ENCODE measurements around the gene SPTBN1.

The SPTBN1 gene

DNA sequence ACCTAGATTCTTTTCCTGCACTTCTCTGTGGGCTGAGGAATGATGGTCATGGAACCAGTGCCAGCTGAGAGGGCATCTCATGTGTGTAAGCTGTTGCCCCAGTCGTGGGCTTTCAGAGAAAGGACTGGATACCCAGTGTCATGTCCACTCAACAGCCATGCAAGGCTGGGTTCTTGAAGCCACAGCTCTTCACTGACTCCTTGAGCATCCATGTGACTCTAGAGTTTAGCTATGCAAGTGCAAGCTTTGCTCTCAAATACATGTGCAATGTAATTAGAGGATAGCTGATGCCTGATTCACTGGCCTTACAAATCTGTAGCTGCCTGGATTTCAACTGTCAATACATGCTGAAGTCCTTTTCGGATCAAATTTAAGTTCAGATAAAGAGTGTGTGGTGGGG is 220.5 kb downstream of the SPTBN1 start:
- Histone ChIP-seq H3K9me3 (replicated peaks; ENCODE audit: low read length) (no peaks in the 10 kb centered on the region), H3K4me2 (ENCODE audit: low read length) (no peak overlapping the region), H3K36me3 (ENCODE audit: insufficient read depth, low read length) (peaks cover 5% of the 10 kb centered on the region), H3K9ac (ENCODE audit: low read depth, low read length) (no peak overlapping the region), H3K4me3 (ENCODE audit: low read length) (no peak overlapping the region), H3K27me3 (ENCODE audit: control insufficient read depth, insufficient read depth, low read length) (no peaks in the 10 kb centered on the region), H3K4me1 (ENCODE audit: control insufficient read depth, insufficient read depth, low read length) (peaks cover 21% of the 10 kb centered on the region)

DNA sequence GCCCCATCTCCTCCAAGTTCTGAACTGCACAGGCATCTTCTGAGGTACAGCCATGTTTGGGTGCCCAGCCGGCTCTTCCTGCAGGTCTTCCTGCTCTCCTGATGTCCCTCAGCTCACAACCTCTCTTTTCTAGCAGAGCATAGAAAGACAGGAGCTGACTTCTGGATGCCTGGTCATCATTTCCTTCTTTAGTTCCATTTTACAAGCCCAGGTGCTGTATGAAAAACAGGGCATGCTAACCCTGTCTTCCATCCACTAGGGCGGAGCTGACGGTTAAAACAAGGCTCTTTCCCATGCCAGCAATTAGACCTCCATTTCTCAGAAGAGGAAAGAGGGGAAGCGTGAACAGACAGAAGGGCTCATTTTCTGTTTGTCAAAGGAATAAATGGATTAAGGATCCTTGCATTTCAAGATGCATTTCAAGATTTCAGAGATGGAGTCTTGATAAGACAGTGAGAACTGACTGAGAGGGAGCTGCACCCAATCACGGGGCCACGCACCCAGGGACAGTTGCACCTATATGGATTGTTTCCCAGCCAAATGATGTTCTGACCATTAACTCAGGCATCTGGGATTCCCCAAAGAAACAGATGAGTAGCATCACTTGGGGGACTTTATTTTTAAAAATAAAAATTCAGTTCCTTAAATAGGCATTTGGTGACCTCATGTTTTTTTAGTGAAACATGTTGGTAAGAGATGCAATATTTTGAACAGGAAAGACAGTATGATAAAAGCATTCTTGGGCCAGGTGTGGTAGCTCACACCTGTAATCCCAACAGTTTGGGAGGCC is 221.5 kb downstream of the SPTBN1 start:
- H3K9me3 ChIP-seq (replicated peaks; ENCODE audit: low read length), result no peaks in the 10 kb centered on the region
- H3K4me2 ChIP-seq (ENCODE audit: low read length), result no peak overlapping the region
- no peak overlapping the region for H3K9ac ChIP-seq (ENCODE audit: low read depth, low read length)
- H3K27me3 ChIP-seq (ENCODE audit: control insufficient read depth, insufficient read depth, low read length), result no peaks in the 10 kb centered on the region
- no peaks in the 10 kb centered on the region for H3K36me3 ChIP-seq (ENCODE audit: insufficient read depth, low read length)
- no peak overlapping the region for H3K4me3 ChIP-seq (ENCODE audit: low read length)
- H3K4me1 ChIP-seq (ENCODE audit: control insufficient read depth, insufficient read depth, low read length), result peaks cover 21% of the 10 kb centered on the region

DNA sequence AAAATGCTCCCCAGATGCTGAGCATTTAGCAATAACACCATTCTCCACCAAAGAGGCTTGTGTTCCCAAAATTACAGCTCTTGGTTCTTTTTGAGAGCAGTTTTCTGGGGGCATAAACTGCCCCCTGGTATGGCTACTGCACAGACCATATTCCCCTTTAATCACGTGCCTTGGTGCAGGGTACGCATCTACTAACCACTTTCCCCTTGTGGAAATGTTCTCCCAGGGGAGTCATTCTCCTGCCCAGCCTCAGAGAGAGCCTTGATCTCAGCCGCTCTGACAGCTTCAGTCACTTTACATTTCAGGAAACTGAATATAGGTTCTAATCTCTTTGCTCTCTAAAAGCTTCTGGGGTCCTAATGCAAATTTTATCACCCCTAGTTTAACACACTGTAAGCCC is 222.6 kb downstream of the SPTBN1 start:
- no peak overlapping the region for H3K9ac ChIP-seq (ENCODE audit: low read depth, low read length)
- H3K9me3 ChIP-seq (replicated peaks; ENCODE audit: low read length), result no peaks in the 10 kb centered on the region
- H3K27me3 ChIP-seq (ENCODE audit: control insufficient read depth, insufficient read depth, low read length), result no peaks in the 10 kb centered on the region
- peaks cover 12% of the 10 kb centered on the region for H3K4me1 ChIP-seq (ENCODE audit: control insufficient read depth, insufficient read depth, low read length)
- no peaks in the 10 kb centered on the region for H3K36me3 ChIP-seq (ENCODE audit: insufficient read depth, low read length)
- no peak overlapping the region for H3K4me2 ChIP-seq (ENCODE audit: low read length)
- no peak overlapping the region for H3K4me3 ChIP-seq (ENCODE audit: low read length)

DNA sequence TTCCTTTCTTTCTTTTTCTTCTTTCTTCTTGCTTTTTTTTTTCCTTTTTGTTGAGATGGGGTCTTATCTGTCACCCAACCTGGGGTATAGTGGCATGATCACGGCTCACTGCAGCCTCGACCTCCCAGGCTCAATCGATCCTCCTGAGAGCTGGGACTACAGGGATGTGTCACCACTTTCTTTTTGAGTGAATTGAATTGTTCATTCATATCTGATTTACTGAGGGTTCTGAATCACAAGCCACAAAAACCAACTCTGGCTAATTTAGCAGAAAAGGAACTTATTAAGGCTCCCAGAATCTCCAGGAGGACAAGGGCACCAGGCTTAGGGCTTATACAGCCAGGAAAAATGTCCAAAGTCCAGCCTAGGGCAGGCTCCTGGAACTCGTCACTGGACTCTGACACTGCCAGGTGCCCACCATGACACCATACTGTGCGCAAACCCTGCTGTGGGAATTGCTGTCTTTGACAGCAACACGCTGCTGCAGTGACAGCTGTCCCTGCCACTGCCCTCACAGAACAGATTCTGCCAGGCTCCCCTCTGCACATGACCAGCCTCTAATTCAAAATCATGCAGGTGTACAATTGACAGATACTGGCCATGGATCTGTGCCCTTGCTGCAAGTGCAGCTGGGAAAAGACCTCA is 224.4 kb downstream of the SPTBN1 start:
- no peaks in the 10 kb centered on the region for H3K27me3 ChIP-seq (ENCODE audit: control insufficient read depth, insufficient read depth, low read length)
- H3K4me3 ChIP-seq (ENCODE audit: low read length), result no peak overlapping the region
- H3K9me3 ChIP-seq (replicated peaks; ENCODE audit: low read length), result no peaks in the 10 kb centered on the region
- no peaks in the 10 kb centered on the region for H3K36me3 ChIP-seq (ENCODE audit: insufficient read depth, low read length)
- H3K9ac ChIP-seq (ENCODE audit: low read depth, low read length), result no peak overlapping the region
- peak overlapping the region; percentile 4 for H3K4me2 ChIP-seq (ENCODE audit: low read length)
- H3K4me1 ChIP-seq (ENCODE audit: control insufficient read depth, insufficient read depth, low read length), result peaks cover 9% of the 10 kb centered on the region

DNA sequence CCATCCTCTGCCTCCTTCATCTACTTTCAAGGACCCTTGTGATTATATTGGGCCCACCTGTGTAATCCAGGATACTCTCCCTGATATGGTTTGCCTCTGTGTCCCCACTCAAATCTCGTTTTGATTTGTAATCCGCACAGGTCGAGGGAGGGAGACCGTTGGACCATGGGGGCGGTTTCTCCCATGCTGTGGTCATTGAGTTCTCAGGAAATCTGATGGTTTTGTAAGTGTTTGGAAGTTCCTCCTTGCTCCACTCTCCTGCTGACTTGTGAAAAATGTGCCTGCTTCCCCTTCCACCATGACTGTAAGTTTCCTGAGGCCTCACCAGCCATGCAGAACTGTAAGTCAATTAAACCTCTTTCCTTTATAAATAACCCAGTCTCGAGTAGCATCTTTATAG is 225.3 kb downstream of the SPTBN1 start:
- H3K4me3 ChIP-seq (ENCODE audit: low read length), result no peak overlapping the region
- no peaks in the 10 kb centered on the region for H3K27me3 ChIP-seq (ENCODE audit: control insufficient read depth, insufficient read depth, low read length)
- no peaks in the 10 kb centered on the region for H3K36me3 ChIP-seq (ENCODE audit: insufficient read depth, low read length)
- H3K4me2 ChIP-seq (ENCODE audit: low read length), result no peak overlapping the region
- no peak overlapping the region for H3K9ac ChIP-seq (ENCODE audit: low read depth, low read length)
- H3K4me1 ChIP-seq (ENCODE audit: control insufficient read depth, insufficient read depth, low read length), result peaks cover 7% of the 10 kb centered on the region
- no peaks in the 10 kb centered on the region for H3K9me3 ChIP-seq (replicated peaks; ENCODE audit: low read length)

DNA sequence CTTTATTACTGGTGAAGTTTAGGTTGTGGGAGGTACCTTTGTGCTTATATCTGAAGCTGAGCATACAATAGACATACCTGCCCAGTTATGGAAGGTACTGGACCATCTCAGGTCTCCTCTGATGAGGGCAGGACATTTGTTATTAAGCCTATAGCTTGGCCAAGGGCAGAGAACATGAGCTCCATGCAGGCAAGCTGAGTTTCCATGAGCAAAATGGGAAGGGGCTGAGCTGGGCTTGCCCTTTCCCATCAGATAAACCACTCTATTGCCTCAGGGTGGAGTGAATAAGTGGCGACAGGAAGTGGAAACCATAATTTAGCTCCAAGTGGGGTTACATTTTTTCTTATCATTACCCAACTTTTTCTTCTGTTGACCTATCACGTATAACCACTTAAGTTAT is 227.5 kb downstream of the SPTBN1 start:
- H3K27me3 ChIP-seq (ENCODE audit: control insufficient read depth, insufficient read depth, low read length), result no peaks in the 10 kb centered on the region
- H3K4me1 ChIP-seq (ENCODE audit: control insufficient read depth, insufficient read depth, low read length), result peaks cover 5% of the 10 kb centered on the region
- no peak overlapping the region for H3K4me2 ChIP-seq (ENCODE audit: low read length)
- no peaks in the 10 kb centered on the region for H3K36me3 ChIP-seq (ENCODE audit: insufficient read depth, low read length)
- no peaks in the 10 kb centered on the region for H3K9me3 ChIP-seq (replicated peaks; ENCODE audit: low read length)
- no peak overlapping the region for H3K9ac ChIP-seq (ENCODE audit: low read depth, low read length)
- H3K4me3 ChIP-seq (ENCODE audit: low read length), result no peak overlapping the region

DNA sequence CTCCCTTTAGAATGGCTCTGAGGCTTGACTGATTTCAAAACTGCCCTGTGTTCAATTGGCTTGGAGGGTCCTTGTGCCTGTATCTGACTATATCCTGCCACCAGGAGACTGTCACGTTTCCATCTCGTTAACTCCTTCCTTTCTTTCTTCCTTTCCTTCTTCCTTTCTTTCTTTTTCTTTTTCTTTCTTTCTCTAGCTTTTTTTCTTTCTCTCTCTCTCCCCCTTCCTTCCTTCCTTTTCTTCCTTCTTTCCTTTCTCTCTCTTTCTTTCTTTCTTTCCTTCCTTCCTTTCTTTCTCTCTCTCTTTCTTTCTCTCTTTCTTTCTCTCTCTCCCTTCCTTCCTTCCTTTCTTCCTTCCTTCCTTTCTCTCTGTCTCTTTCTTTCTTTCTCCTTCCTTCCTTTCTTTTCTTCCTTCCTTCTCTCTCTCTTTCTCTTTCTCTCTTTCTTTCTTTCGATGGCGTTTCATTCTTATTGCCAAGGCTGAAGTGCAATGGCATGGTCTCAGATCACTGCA is 229.2 kb downstream of the SPTBN1 start:
- Histone ChIP-seq H3K4me2 (ENCODE audit: low read length) (no peak overlapping the region), H3K9me3 (replicated peaks; ENCODE audit: low read length) (no peaks in the 10 kb centered on the region), H3K9ac (ENCODE audit: low read depth, low read length) (no peak overlapping the region), H3K36me3 (ENCODE audit: insufficient read depth, low read length) (no peaks in the 10 kb centered on the region), H3K27me3 (ENCODE audit: control insufficient read depth, insufficient read depth, low read length) (no peaks in the 10 kb centered on the region), H3K4me3 (ENCODE audit: low read length) (no peak overlapping the region), H3K4me1 (ENCODE audit: control insufficient read depth, insufficient read depth, low read length) (peaks cover 5% of the 10 kb centered on the region)

DNA sequence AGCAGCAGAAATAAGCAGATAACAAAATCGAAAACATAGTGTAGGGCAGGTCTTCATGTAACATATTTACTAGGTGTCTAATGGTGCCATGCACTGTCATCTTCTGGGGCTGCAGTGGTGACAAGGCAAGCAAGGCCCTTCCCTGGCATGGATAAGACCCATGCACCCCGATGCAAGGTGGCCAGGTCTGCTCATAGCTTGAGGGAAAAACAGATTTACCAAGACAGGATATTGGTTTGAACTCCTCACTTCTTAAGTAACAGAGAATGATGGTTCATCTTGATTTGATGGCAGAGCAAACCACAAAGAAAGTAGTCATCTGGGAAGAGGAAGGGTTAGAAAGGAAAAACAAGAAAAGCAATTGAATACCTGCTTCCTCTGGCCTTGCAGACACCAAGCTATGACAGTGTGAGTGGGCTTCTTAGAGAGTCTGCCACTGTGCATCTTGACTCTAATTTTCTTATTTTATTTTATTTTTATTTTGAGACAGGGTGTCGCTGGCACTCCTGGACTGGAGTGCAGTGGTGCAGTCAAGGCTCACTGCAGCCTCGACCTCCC is 231.5 kb downstream of the SPTBN1 start:
- no peaks in the 10 kb centered on the region for H3K9me3 ChIP-seq (replicated peaks; ENCODE audit: low read length)
- H3K4me1 ChIP-seq (ENCODE audit: control insufficient read depth, insufficient read depth, low read length), result no peaks in the 10 kb centered on the region
- no peak overlapping the region for H3K4me2 ChIP-seq (ENCODE audit: low read length)
- no peaks in the 10 kb centered on the region for H3K27me3 ChIP-seq (ENCODE audit: control insufficient read depth, insufficient read depth, low read length)
- no peak overlapping the region for H3K9ac ChIP-seq (ENCODE audit: low read depth, low read length)
- no peaks in the 10 kb centered on the region for H3K36me3 ChIP-seq (ENCODE audit: insufficient read depth, low read length)
- H3K4me3 ChIP-seq (ENCODE audit: low read length), result no peak overlapping the region

DNA sequence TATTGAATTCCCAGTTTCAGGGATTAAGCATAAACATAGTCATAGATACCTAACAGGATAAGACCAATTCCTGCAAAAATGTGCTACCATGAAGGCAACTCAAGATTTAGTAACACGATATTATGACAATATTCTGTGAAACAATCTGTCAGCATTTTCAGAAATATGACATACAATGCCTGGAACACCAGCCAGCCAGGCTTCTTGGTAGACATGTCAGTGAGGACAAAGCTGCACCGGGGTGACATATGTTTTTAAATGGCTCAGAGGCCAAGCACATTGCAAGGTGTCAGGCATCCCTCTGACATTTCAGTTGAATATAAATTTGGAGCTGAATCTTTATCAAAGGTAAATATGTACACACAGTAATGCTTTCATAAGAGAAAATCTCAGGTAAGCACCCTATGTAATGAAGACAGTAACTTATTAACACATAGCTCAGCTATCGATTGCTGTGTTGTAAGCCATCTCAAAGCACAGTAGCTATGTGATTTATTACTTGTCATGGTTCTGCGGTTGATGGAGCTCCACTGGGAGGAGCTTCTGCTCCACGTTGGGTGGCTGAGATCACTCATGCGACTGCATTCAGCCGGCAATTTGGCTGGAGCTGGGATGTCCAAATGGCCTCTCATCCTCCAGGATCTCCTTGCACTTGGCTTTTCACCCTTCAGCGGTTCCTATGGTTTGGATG is 235.5 kb downstream of the SPTBN1 start:
- H3K9ac ChIP-seq (ENCODE audit: low read depth, low read length), result no peak overlapping the region
- no peaks in the 10 kb centered on the region for H3K4me1 ChIP-seq (ENCODE audit: control insufficient read depth, insufficient read depth, low read length)
- H3K27me3 ChIP-seq (ENCODE audit: control insufficient read depth, insufficient read depth, low read length), result no peaks in the 10 kb centered on the region
- no peaks in the 10 kb centered on the region for H3K36me3 ChIP-seq (ENCODE audit: insufficient read depth, low read length)
- no peak overlapping the region for H3K4me2 ChIP-seq (ENCODE audit: low read length)
- no peak overlapping the region for H3K4me3 ChIP-seq (ENCODE audit: low read length)
- no peaks in the 10 kb centered on the region for H3K9me3 ChIP-seq (replicated peaks; ENCODE audit: low read length)

DNA sequence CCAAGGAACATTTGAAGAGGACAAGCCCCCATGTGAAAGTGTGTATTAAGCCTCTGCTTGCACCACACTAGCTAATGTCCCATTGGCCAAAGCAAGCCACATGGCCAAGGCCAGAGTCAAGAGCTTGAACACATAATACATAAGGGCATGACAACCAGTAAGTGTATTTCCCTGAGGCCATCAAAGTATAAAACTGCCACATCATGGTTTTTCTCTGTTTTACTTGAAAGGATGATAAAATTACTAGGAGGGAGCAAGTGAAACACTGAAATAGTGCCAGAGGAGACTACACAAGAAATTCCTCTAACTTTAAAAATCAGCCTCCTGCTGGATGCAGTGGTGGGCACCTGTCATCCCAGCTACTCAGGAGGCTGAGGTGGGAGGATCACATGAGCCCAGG is 236.4 kb downstream of the SPTBN1 start:
- no peaks in the 10 kb centered on the region for H3K27me3 ChIP-seq (ENCODE audit: control insufficient read depth, insufficient read depth, low read length)
- H3K4me1 ChIP-seq (ENCODE audit: control insufficient read depth, insufficient read depth, low read length), result no peaks in the 10 kb centered on the region
- no peak overlapping the region for H3K9ac ChIP-seq (ENCODE audit: low read depth, low read length)
- no peaks in the 10 kb centered on the region for H3K36me3 ChIP-seq (ENCODE audit: insufficient read depth, low read length)
- H3K4me2 ChIP-seq (ENCODE audit: low read length), result no peak overlapping the region
- H3K9me3 ChIP-seq (replicated peaks; ENCODE audit: low read length), result no peaks in the 10 kb centered on the region
- H3K4me3 ChIP-seq (ENCODE audit: low read length), result no peak overlapping the region

DNA sequence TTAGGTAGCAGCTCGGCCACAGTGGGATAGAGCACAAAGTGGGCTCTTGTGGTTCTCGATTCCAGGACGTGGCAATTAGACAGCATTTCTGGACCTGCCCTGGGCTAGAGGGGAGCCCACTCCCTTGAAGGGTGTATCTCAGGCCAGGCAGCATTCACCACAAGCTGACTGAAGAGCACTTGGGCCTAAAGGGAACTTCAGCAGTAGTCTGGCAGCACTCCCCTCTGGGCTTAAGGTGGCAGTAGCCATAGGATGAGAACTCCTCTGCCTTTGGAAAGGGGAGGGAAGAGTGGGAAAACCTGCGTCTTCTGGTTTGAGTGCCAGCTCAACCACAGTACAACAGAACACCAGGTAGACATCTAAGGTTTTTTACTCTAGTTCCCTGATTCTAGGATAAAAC is 239.3 kb downstream of the SPTBN1 start:
- no peak overlapping the region for H3K4me2 ChIP-seq (ENCODE audit: low read length)
- no peaks in the 10 kb centered on the region for H3K36me3 ChIP-seq (ENCODE audit: insufficient read depth, low read length)
- H3K4me1 ChIP-seq (ENCODE audit: control insufficient read depth, insufficient read depth, low read length), result no peaks in the 10 kb centered on the region
- H3K9ac ChIP-seq (ENCODE audit: low read depth, low read length), result no peak overlapping the region
- H3K4me3 ChIP-seq (ENCODE audit: low read length), result no peak overlapping the region
- no peaks in the 10 kb centered on the region for H3K9me3 ChIP-seq (replicated peaks; ENCODE audit: low read length)
- H3K27me3 ChIP-seq (ENCODE audit: control insufficient read depth, insufficient read depth, low read length), result no peaks in the 10 kb centered on the region
